Non-pigmented ciliary epithelial cell (primary cell): ENCODE results near the gene VPS41.
"Not testable (repeated sequence)": the region's sequence is repeated elsewhere in the genome, so short reads cannot be mapped to it uniquely, and the experiment has no call there.

ENCODE experiments used
- DNase-seq: peaks from one replicate; pipeline ENCODE4 v3.0.0-alpha.2; 2010; ENCODE audit warnings: low read depth

VPS41 gene

DNA sequence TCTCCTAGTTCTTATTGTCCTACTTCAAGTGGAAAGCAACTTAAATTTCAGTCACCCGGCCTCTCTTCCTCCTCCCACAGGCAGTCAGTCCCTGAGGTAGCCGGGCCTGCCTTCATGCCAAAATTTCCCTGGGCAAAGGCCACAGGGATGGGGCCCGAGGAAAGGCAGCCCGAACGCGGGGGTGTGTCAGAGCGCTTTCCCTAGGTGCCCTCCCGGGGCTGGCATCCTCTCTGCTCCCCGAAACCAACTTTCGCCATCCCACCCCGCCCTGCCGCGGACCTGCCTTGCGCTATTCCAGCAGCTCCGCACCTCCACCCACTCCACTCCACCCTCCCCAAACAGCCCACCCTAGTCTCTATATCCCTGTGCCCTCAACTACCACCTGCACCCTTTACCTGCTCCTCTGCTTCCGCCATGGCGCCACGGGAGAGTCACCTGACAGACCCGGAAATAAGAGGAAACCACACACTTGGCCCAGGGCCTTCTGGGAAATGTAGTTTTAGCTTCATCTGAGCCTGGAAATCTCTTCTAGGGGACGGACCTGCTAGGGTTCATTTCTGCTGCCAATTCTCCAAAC, at the start of gene VPS41:
VPS41 (minus strand) TSS at position 433 of the 577 bp plus-strand sequence; CDS start at position 416, 17 bp downstream.
- peak; percentile 32 for DNase-seq

- no peak for DNase-seq
Measured at GRCh38 chr7:38955892-38956291, 46.9 kb upstream of the VPS41 start.

- DNase-seq = no peak
Measured at GRCh38 chr7:38953971-38954370, 45.0 kb upstream of the VPS41 start.

GRCh38 chr7:38953227-38953626, 44.2 kb upstream of the VPS41 start:
- DNase-seq = no peak

- no peak for DNase-seq
Measured at GRCh38 chr7:38951213-38951612, 42.2 kb upstream of the VPS41 start.

GRCh38 chr7:38950309-38950708, 41.3 kb upstream of the VPS41 start:
- DNase-seq = no peak

DNA sequence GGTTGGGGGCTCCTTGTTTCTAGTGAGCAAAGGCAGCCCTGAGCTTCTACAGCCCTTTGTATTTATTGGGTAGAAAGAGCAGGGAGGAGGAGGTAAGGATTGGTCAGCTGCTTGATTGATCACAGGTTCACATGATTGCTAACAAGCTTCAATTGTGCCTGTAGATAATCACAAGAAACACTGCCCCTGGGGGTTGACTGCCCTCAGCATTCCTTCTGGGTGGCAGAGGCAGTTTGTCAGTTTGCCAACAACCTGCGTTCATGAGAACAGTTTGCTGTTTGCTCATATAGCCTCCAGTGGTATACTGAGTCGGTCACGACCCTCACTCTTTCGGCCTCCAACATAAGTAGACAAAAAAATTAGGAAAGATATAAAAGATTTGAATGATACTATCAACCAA, 38.5 kb upstream of the VPS41 start:
- not testable (repeated sequence) for DNase-seq

- DNase-seq = no peak
Measured at GRCh38 chr7:38942431-38943051, 33.5 kb upstream of the VPS41 start.

DNA sequence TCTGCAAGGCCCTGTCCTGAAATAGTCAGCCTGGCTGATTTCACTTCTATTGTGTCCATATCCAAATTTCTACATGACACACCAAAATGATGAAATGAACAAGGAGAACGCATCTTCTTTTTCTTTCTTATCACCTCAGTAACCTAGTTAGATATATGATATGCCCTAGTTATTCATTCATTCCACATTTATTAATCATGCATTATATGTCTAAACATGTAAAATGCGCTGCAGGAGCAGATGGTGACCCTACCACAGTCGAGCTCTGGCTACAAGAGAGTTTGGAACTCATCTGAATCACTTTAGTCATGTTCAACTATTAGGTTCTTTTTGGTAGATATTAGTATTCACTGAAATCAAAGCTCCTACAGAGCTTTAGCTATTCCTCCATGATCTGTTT, 31.8 kb upstream of the VPS41 start:
- DNase-seq = no peak

DNA sequence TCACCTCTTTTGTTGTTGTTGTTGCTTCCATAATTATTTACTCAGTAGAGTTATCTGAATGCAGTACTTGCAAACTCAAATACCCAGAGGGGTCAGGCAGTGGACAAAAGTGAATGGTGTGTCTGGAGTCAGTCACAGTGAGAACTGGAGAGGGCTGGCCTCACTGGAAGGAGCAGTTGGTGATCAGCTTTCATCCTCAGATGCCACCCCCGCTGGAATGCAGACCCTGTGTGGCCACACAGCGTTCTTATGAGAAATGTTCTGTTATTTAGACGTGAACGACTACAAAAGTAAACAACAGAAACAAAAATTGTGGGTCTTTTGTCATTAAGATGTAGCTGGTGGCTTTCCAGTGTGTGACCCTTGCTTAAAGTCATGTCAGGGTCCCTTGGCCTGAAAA, 29.6 kb upstream of the VPS41 start:
- DNase-seq = no peak

GRCh38 chr7:38938001-38938485, 29.1 kb upstream of the VPS41 start:
- no peak for DNase-seq

- no peak for DNase-seq
Measured at GRCh38 chr7:38936641-38937040, 27.6 kb upstream of the VPS41 start.

DNA sequence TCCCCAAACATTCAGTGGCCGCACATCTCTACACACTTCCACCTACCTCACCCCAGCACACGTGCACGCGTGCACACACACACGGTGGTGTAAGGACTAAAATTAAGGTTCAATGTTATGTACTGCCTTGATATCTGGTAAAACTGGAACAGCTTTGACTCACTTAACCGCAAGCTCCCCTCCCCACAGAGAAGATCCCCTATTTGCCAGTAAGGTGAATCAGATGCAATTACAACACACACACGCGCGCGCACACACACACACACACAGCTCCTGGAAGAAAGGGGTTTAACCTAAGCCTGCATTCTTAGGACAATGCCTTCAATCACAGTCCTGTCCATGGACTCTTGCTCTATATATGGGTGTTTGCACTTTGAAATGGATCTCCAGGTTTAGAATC, 25.5 kb upstream of the VPS41 start:
- no peak for DNase-seq

DNA sequence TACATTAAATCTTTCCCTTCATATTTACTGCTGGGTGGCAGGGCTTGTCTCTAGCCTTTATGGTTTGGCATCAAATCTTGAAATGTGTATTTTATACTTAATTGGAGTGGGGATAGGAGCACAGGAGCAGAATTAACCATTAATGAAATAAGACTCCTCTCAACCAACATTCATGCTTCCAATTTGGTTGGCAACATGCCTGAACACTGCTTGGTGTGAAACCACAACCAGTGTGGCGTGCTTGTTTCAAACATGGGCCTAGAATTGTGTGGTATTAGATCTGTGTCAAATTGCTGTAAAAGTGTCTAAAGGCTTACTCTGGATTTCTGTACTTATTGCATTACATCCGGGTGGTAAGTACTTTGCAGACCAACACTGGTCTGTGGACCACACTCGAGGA, 25.1 kb upstream of the VPS41 start:
- no peak for DNase-seq

GRCh38 chr7:38932509-38933168, 23.6 kb upstream of the VPS41 start:
- DNase-seq = no peak

DNA sequence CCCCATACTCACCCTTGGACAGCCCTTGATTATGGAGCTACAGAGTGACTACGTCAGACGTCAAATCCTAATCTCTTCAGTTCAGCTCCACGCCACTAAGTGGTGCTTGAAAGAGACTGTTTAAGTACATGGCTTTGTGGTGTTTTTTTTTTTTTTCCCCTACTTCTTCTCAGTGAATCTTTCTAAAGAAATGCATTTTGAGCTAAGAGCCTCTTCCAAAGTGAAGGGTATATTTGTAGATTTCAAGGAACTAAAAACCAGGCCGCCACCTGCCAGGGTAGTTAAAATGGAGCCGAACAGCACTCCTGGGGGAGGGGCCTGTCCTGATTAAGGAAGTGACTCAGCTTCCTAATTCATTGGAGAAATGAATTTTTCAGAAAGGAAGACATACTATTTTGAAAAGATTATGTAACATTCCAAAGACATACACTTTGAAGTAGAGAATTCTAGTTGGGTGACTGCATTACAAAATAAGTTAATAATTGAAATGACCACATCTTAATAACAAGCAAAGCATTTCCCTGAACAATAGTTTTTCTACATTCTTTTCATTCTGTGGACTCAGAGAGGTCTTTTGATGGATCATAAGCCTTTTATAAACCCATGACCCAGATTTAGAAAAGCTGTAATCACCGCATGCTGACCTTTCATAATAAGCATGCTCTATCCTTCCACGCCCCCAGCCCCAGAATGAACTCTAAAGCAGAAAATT, 20.6 kb upstream of the VPS41 start:
- DNase-seq = peak; percentile 10

DNA sequence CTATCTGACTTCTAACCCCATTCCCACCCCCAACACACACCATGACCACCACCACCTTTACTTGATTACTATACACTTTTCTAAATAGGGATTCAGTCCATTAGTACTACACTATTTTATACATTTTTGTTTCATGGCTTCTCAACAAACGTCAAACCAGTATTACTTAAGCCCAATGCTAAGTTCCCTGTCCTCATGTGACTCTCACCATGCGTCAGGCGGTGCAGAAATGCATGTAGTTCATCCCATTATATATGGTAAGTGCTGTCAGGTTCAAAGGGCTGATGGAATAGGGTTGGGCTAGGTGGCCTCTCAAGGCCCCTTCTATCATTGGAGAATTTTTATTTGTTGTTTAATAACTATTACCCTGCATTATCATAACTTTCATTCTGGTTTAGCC, 19.5 kb upstream of the VPS41 start:
- DNase-seq = no peak

DNA sequence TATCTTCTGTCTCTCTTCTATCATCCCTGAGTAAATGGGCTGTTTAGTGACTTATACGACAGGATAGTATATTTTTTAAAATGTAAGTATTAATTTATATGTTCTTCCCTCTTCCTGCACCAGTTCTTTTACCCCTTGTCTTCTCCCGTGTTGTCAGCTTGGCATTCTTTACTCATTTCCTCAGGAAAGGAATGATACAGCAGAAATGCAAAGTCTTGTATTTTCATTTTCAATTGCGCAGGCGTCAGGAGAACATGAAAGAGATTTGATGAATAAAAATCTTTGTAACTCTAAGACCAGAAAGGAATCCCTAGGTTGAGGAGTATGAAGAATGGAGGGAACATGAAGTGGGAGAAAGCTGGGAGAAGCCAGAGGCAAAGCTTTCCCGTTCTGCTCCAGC, 18.8 kb upstream of the VPS41 start:
- no peak for DNase-seq

GRCh38 chr7:38920731-38921130, 11.7 kb upstream of the VPS41 start:
- DNase-seq = no peak

GRCh38 chr7:38916396-38916795, 7.4 kb upstream of the VPS41 start:
- no peak for DNase-seq

DNA sequence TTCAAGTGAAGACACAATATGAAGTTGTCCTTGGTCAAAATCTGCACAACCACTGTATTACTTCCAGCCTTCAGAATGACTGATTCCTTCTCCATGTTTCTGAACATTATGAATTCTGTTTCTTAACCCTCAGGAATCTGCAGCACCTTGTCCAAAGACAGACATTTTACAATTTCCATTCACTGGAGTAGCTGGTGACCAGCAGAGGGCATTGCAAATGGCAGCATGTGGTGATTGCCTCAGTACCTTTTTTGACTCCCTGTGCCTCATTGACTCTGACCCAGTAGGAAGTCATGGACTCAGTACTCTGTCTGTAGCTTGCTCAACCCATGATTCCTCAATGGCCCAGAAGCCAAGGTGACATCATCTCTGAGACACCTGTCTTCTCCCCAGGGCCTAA, 879 bp upstream of the VPS41 start:
- no peak for DNase-seq

DNA sequence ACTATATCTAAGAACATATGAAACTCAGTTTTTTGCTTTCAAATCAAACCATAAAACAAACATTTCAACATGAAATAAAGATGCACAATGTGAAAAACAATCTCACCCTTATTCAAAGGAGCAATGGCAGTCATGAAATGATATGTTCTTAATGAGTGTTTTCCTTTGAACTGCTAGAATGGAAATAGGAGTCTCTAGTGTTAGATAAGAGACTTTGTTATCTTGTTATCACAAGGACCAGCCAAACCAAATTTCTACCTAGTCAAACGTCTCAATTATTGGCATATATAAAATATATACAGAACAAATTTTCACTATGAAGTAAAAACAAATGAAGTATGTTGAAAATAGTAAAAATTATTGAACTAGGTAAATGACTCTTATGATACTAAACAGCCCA, 1.2 kb downstream of the VPS41 start:
- no peak for DNase-seq

- DNase-seq = no peak
Measured at GRCh38 chr7:38907066-38907465, 1.9 kb downstream of the VPS41 start.
